Measurements from ENCODE around the gene MTA1.

Gene MTA1

GRCh38 chr14:105447651-105448640 lies 28.3 kb downstream of the MTA1 start:
- DNase-seq (ENCODE audit: insufficient read length, low spot score) (no peak), FAIRE-seq (no peak)
- TF ChIP-seq TAF1 (IDR thresholded peaks at IDR 0.05; ENCODE audit: low read depth, low read length) (no peak), POLR2AphosphoS5 (IDR thresholded peaks at IDR 0.05; ENCODE audit: low read depth, low read length) (no peak), POLR2A (IDR thresholded peaks at IDR 0.05; ENCODE audit: low read depth, low read length) (no peak), PAX5 (IDR thresholded peaks at IDR 0.05; ENCODE audit: insufficient read depth, low read length, severe bottlenecking) (no peak), SPI1 (IDR thresholded peaks at IDR 0.05; ENCODE audit: low read depth, low read length) (no peak), POU2F2 (IDR thresholded peaks at IDR 0.05; ENCODE audit: low read depth, low read length) (no peak)

GRCh38 chr14:105448706-105449111 lies 29.1 kb downstream of the MTA1 start:
- DNase-seq (ENCODE audit: insufficient read length, low spot score) (peak; percentile 96), FAIRE-seq (no peak)
- TF ChIP-seq SPI1 (IDR thresholded peaks at IDR 0.05; ENCODE audit: low read depth, low read length) (no peak), POU2F2 (IDR thresholded peaks at IDR 0.05; ENCODE audit: low read depth, low read length) (no peak), POLR2AphosphoS5 (IDR thresholded peaks at IDR 0.05; ENCODE audit: low read depth, low read length) (no peak), POLR2A (IDR thresholded peaks at IDR 0.05; ENCODE audit: low read depth, low read length) (no peak), TAF1 (IDR thresholded peaks at IDR 0.05; ENCODE audit: low read depth, low read length) (no peak), PAX5 (IDR thresholded peaks at IDR 0.05; ENCODE audit: insufficient read depth, low read length, severe bottlenecking) (no peak)

- no peak for FAIRE-seq
- TF ChIP-seq POU2F2 (IDR thresholded peaks at IDR 0.05; ENCODE audit: low read depth, low read length) (no peak), PAX5 (IDR thresholded peaks at IDR 0.05; ENCODE audit: insufficient read depth, low read length, severe bottlenecking) (no peak)
- no peak for DNase-seq (ENCODE audit: insufficient read length, low spot score)
Observed at GRCh38 chr14:105449276-105450122, 29.9 kb downstream of the MTA1 start.

- no peak for DNase-seq (ENCODE audit: insufficient read length, low spot score)
- no peak for TF ChIP-seq TAF1 (IDR thresholded peaks at IDR 0.05; ENCODE audit: low read depth, low read length)
- no peak for TF ChIP-seq PAX5 (IDR thresholded peaks at IDR 0.05; ENCODE audit: insufficient read depth, low read length, severe bottlenecking)
- no peak for TF ChIP-seq POLR2AphosphoS5 (IDR thresholded peaks at IDR 0.05; ENCODE audit: low read depth, low read length)
- no peak for TF ChIP-seq POLR2A (IDR thresholded peaks at IDR 0.05; ENCODE audit: low read depth, low read length)
- TF ChIP-seq SPI1 (IDR thresholded peaks at IDR 0.05; ENCODE audit: low read depth, low read length), result no peak
- no peak for TF ChIP-seq POU2F2 (IDR thresholded peaks at IDR 0.05; ENCODE audit: low read depth, low read length)
- FAIRE-seq, result no peak
Observed at GRCh38 chr14:105450123-105450505, 30.5 kb downstream of the MTA1 start.

- DNase-seq (ENCODE audit: insufficient read length, low spot score) (no peak), FAIRE-seq (no peak)
- no peak for TF ChIP-seq SPI1 (IDR thresholded peaks at IDR 0.05; ENCODE audit: low read depth, low read length)
- no peak for TF ChIP-seq TAF1 (IDR thresholded peaks at IDR 0.05; ENCODE audit: low read depth, low read length)
- no peak for TF ChIP-seq PAX5 (IDR thresholded peaks at IDR 0.05; ENCODE audit: insufficient read depth, low read length, severe bottlenecking)
- no peak for TF ChIP-seq POLR2AphosphoS5 (IDR thresholded peaks at IDR 0.05; ENCODE audit: low read depth, low read length)
Observed at GRCh38 chr14:105450864-105451720, 31.5 kb downstream of the MTA1 start.

- DNase-seq (ENCODE audit: insufficient read length, low spot score) (no peak), FAIRE-seq (no peak)
- no peak for TF ChIP-seq SPI1 (IDR thresholded peaks at IDR 0.05; ENCODE audit: low read depth, low read length)
- TF ChIP-seq POU2F2 (IDR thresholded peaks at IDR 0.05; ENCODE audit: low read depth, low read length), result no peak
- no peak for TF ChIP-seq TAF1 (IDR thresholded peaks at IDR 0.05; ENCODE audit: low read depth, low read length)
- no peak for TF ChIP-seq PAX5 (IDR thresholded peaks at IDR 0.05; ENCODE audit: insufficient read depth, low read length, severe bottlenecking)
- TF ChIP-seq POLR2AphosphoS5 (IDR thresholded peaks at IDR 0.05; ENCODE audit: low read depth, low read length), result no peak
- no peak for TF ChIP-seq POLR2A (IDR thresholded peaks at IDR 0.05; ENCODE audit: low read depth, low read length)
Observed at GRCh38 chr14:105452963-105453362, 33.3 kb downstream of the MTA1 start.

GRCh38 chr14:105453847-105454246 lies 34.2 kb downstream of the MTA1 start:
- no peak for TF ChIP-seq TAF1 (IDR thresholded peaks at IDR 0.05; ENCODE audit: low read depth, low read length)
- no peak for TF ChIP-seq SPI1 (IDR thresholded peaks at IDR 0.05; ENCODE audit: low read depth, low read length)
- TF ChIP-seq POLR2A (IDR thresholded peaks at IDR 0.05; ENCODE audit: low read depth, low read length), result no peak
- TF ChIP-seq PAX5 (IDR thresholded peaks at IDR 0.05; ENCODE audit: insufficient read depth, low read length, severe bottlenecking), result no peak
- TF ChIP-seq POLR2AphosphoS5 (IDR thresholded peaks at IDR 0.05; ENCODE audit: low read depth, low read length), result no peak
- no peak for TF ChIP-seq POU2F2 (IDR thresholded peaks at IDR 0.05; ENCODE audit: low read depth, low read length)
- no peak for DNase-seq (ENCODE audit: insufficient read length, low spot score)
- no peak for FAIRE-seq

- FAIRE-seq, result no peak
- no peak for TF ChIP-seq POLR2AphosphoS5 (IDR thresholded peaks at IDR 0.05; ENCODE audit: low read depth, low read length)
- no peak for DNase-seq (ENCODE audit: insufficient read length, low spot score)
Observed at GRCh38 chr14:105455086-105455640, 35.5 kb downstream of the MTA1 start.

Measured in GM12891 (cell line).